ELF-1 (cell line): Measurements from ENCODE around the gene HOXD8.

Source experiments
- DNase-seq: peaks from one replicate; pipeline ENCODE4 v3.0.0-alpha.2; 2016; ENCODE audit warnings: low read depth, low spot score

HOXD8 gene

DNA sequence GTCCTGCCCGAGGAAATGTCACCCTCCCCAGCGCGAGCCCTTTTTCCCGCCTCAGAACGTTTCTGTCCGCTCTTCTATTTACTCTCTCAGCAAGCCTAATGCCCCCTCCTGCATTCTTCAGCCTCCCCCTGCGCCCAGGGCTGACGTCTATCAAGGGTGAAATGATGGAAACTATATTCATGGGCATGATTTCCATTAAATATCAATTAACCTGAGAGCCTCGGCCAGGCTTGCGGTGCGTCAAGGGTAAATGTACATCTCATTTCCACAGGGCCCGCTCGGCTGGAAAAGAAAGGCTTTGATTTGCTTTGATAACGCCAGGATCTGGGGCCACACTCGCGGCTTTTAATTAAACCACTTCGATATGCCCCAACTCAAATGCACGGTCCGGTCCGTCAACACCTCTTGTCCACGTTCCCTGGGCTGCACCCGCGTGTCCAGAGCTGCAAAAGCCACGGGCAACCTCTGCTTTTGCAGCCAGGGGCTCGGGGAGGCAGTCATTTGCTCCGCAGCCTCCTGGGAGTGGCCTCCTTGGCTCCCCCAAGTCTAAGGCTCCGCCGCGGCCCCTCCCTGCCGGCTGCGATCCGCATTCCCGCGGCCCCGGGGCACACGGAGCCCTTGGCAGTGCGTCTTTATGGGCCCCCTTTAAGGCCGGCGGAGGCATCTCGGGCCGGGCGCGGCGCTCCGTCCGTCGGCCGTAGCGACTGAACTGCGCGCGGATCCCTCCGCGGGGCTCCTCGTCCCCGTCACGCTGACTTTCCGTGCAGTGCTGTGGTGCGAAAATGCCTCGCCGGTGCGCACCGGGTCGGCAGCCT, at the start of gene HOXD8:
HOXD8 (plus strand) TSS at position 724 of the 815 bp plus-strand sequence. CDS start 662 bp downstream, outside the sequence.
- peak; percentile 65 for DNase-seq

DNA sequence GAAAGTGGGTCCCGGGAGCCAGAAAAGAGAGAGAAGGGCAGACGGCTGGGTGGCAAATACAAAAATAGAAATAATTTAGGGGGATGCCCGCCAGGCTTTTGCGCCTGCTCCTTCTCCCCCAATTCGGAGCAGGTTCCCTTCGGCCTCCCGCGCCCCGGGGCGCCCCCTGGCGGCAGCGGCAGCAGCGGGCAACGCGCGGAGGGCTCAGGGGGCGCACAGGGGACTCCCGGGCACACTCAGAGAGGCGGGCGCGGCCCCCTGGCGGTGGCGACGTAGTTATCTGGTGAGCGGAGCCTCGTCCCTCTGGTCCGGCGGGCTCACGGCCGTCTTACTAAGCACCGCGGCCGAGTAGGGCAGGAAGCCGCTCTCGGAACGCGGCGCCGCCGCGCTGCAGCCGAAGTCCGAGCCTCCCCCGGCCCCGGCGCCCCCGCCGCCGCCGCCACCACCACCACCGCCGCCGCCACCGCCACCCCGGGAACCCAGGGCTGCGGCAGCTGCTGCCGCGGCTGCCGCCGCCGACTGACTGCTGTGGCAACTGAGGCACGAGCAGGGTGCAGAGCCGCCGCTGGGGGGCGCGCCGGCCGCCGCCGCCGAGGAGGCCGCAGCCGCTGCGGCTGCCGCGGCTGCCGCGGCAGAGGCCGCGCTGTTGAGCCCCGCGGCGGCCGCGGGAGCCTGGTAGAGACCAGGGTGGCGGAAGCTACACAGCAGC, 49.5 kb upstream of the HOXD8 start:
- DNase-seq, result peak; percentile 93

DNA sequence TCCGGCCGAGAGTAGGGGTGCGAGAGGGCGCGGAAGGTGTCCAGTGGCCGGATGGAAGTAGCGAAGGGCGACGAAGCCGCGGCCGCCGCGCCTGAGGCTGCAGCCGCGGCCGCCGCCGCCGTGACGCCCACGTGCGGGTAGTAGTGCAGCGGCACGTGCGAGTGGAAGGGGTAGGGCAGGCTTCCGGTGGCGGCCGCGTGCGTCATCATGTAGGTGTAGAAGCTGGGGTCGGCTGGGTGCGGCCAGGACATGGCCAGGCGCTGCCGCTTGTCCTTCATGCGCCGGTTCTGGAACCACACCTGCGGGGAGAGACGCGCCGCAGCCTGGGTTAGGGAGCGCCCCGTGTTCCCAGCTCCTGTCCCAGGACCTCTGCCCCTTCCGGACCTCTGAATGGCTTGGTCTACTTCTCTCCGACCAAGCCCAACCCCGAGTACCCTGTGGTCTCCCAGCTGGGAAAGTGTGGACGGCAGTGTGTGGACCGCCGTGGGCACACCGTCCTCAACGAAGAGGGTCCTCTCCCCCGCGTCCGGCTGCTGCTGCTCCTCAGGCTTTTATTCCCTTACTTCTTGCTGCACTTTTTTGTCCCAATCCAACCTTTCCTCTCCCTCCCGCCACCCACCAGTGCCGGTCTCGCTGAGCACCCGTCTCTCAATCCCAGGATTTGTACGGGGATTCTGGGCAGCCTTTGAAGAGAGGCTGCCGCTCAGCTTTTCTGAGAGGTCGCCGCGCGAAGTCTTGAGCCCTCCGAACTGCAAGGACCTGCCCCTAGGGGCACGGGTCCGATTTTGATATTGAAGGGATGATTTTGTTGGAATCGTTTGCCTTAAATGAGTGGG, 48.7 kb upstream of the HOXD8 start:
- DNase-seq, result peak; percentile 60

DNA sequence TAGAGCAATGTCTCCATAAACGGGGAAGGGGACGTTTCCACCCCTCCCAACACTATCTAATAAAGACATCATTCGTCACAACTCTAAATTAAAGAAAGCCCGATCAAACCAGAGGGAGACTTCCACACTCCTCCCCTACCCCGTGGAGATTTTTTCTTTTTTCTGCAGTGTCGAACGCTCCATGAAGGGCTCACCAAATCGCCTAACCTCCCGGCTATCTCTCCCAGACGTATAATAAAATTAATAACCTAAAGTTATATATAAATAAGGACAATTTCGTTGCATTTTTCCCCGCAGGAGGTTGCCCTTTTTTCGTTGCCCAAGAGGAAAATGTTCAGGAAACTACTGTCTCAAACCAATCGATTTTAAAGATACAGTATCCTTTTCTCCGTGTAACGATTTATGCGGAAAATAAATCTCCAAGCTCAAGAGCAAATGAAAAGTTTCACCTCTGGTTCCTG, 48.1 kb upstream of the HOXD8 start:
- DNase-seq, result no peak

DNA sequence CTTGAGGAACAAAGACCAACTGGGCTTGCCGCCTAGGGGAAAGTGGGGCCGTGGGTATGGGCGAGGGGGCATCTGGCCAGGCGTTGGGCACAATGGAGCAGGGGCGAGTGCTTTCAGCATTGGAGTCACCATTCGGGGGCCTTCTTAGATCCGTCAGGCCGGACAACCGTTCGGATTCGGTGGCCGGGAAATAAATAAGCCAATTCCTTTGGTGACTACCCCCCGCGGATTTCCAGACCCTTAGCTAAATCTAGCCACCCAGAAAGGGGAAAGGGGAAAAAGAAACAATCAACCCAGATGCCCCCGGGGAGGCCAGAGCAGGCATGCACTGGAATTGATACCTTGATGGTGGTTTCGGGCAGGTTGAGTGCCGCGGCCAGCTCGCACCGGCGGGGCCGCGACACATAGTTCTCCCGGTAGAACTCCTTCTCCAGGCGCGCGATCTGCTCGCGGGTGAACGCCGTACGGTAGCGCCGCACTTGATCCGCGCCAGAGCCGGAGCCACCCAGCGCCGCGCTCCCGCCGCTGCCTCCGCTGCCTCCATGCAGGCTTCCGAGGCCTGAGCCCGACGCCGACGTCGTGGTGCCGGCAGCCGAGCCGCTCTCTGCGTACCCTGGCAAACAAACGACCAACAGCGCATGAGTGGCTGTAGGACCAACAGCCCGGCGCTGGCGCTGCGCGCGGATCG, 47.5 kb upstream of the HOXD8 start:
- DNase-seq, result peak; percentile 78

DNA sequence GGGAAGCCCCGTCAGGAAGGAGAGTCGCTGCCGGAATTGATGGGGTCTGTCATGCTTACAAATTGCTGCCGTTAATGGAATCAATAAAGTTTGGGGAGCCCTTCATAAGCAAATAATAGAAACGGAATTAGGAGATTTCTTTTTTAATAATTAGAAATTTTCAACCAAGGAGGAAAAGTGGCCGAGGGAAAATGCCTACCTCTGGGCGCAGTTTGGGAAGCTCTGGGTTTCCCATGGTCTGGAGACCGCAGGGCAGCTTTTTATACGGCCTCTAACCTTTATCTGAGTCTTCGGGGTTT, 47.0 kb upstream of the HOXD8 start:
- DNase-seq, result no peak

DNA sequence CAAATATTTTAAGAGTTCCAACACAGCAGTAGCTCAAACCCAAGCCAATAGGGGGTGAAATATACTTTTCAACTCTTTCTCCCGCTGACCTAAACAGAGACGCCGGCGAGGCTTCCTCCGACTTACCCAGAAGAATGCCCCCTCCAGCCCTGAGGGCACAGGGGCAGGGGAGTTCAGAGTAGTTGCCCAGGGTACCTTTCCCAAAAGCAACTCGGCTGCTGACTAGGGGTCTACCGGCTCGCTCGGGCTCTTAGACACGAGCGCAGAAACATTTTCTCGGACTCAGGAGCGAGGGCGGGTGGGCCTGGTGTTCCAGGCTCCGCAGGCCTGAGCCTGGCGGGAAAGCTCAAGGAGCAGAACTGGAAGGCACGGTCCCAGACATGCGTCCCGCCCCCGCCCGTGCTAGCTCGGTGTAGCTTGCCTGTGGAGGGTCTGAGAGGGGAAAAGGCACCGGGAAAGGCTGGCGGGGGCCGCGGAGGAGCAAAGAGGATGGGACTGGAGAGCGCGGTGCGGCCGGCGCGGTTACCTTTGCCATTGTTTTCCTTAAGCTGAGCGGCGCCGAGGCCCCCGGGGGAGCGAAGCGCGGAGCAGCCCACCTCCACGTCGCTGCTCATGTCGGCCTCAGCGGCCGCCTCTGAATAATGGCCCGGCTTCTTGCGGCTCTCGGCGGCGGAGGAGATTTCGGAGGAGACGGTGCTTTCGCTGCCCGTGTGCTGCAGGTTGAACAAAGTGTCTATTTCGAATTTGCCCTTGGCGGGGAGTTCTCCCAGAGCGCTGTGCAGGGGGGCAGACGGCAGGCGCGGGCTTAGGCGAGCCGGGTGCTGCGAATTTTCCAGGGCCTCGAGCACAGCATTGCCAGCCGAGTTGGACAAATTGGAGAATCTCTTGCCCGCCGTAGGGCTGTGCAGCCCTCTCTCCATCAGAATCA, 46.4 kb upstream of the HOXD8 start:
- DNase-seq, result peak; percentile 76

DNA sequence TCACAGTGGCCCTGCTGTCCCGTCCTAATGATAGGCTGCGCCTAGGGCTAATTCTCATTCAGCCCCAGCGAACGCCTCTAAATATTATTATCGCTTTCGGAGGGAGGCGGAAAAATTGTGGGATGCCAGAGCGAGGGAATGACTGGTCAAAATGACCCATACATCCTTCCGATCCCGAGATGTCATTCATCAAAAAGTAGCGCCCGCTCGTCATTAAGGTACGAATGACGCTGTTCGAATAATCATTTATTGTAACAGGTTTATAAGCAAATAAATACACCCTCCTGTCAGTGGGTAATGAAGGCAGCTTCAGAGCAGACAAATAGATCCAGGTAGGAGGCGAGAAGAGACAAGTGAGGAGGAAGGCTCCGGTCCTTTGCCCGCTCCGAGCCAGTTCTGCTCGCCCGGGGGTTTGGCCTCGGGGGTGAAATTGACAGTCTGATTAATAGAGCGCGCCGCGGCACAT, 45.7 kb upstream of the HOXD8 start, which contains the start of gene EVX2:
EVX2 (minus strand) TSS at position 167 of the 466 bp plus-strand sequence. CDS start 186 bp downstream, outside the sequence.
- DNase-seq, result peak; percentile 44

DNA sequence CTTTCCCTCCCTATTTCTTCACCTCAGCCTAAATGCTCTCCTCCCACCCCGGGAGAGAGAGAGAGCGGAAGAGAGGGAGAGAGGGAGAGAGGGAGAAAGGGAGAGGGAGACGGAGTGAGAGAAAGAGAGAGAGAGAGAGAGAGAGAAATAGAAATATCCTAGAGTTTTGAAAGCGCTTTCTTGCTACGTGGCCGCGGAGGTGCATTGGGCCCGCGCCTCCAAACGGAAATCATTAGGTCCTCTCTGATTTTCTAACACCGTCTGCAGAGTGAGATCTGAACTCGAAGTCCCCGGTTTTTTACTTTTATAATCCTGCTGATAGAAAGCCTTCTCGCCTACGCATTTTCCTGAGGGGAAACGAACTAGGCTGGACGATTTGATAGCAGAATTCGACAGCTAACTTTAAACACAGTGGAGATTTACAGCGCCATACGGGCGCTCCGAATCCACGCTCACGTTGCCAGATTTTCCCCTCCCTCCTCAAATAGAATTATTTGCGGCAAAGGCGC, 44.8 kb upstream of the HOXD8 start:
- no peak for DNase-seq

DNA sequence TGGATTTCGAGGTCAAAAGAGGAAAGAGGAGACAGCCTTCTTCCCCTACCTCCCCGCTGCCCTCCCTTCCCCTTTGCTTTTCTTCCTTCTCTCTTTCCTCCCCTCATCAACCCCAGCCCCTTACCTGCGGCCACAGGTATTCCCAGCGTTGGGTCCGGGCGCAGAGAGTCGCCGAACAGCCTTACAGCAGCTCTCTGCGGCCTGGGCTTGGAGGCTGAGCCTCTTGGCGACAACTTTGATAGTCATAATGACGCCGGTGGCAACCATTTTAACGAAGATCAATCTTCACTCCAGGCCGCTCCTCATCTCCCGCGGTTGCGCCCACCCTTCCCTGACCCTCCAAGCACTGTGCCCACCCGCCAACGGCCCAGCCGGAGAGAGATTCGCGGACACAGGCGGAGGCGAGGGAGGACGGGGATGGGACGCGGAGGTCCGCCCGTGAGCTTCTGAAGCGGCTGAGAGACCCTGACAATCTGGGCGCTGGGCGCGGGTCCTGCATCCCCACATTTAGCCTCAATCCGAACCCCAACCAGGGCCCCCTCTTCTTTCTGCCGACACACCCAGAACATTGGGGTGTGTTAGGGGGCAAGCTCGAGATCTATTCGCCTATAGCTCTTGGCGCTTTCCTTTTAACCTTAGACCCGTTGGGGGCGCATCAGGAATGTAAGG, 44.3 kb upstream of the HOXD8 start:
- peak; percentile 49 for DNase-seq

DNA sequence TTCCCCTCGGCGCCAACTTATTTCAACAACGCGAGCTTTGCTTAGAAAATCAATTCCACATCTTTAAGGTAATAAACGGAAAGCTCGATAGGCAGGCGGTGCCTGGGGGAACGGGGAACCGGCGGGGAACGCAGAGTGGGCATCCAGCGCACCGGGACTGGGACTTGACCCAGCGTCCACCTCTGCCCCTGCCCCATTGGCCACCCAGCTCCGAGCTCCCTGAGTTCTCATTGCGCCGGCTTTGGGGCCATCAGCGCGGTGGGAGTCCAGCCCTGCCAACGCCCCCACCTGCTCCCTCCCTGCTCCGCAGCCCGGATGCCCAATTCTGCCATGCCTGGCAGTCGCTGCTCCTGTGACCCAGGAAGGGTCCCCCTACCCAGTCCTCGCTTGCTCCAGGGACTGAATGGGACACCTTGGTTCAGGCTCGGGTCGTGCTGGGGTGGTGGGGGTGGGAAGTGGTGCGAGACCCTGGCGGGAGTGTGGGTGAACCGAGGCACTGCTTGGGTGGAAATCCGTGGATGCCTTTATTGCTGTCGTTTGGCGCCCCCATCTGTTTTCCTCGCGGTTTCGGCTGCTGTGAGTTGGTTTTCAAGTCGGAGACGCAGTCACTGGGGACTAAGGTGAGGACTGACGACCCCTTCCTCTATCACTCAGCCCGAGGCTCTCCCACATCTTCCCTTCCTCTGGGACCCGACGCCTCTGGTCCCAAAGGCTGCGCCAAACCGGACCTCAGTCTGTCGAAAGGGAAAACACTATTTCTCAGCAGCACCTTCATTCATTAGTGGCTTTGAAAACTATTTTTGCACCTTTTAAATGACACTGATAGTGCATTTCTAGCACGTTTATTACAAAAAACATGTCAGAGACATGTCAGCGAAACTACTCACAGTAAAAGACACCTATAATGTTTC, 43.4 kb upstream of the HOXD8 start:
- peak; percentile 69 for DNase-seq

DNA sequence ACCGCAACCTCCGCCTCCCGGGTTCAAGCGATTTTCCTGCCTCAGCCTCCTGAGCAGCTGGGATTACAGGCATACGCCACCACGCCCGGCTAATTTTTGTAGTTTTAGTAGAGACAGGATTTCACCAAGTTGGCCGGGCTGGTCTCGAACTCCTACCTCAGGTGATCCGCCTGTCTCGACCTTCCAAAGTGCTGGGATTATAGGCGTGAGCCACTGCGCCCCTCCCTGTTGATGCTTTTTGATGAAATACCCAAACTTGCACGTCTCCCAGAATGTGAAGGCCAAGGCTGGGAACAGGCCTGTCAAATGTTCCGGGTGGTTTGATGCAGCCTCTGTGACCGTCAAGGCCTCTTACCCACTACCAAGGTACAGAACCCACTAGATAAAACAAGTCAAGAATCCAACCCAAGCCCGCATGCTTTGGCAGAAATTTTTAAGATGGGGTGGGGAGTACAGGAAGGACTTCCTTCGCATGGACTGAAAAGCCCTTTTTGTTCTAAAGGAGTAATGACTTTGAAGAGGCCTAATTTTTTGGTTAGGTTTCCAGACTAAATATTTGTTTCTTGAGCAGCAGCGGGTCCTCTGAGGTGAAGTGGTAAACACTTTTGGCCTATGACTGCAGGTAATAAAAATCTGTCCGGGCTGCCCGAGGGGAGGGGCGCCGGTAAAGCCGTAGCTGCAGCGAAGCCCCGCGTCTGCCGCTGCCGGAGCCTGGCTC, 42.0 kb upstream of the HOXD8 start:
- peak; percentile 11 for DNase-seq

DNA sequence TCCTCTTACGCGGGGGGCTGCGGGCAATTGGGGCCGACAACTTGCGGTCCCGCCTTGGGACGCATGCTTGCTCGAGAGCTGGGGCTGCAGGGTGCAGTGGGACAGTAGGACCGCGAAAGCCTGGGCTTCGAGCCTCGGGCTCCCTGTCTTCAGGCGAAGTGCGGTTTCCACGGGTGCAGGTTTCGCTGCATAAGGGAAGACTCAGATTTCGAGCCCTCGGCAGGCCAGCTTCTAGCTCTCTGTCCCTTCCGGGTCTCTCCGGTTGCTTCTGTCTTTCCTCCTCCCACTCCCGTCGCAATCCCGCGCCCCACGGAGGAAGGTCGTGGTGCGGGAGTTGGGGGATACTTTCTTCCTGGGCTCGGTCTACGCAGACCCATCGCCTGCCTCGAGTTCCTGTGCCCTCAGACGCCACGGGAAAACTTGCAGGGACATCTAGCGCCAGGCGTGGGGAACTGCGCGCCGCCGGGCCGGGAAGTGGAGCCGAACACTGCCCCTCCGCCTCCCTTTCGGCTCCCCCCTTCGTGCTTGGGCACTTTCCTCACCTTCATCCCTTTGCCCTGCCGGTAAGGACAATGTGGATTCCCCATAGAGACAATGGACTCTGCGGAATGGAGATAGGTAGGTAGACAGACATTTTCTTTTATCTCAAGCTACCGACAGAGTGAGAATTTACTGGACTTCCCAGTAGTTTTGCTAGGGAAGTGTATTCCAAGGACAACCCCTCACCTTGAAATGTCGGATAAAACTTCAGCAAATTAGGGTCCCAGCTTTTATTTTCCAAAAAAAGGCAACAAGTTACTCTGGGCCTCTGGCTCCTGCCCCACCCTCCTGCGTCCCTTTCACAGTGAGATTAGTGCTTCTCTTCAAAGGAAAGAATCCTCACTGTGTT, 41.2 kb upstream of the HOXD8 start:
- peak; percentile 75 for DNase-seq

DNA sequence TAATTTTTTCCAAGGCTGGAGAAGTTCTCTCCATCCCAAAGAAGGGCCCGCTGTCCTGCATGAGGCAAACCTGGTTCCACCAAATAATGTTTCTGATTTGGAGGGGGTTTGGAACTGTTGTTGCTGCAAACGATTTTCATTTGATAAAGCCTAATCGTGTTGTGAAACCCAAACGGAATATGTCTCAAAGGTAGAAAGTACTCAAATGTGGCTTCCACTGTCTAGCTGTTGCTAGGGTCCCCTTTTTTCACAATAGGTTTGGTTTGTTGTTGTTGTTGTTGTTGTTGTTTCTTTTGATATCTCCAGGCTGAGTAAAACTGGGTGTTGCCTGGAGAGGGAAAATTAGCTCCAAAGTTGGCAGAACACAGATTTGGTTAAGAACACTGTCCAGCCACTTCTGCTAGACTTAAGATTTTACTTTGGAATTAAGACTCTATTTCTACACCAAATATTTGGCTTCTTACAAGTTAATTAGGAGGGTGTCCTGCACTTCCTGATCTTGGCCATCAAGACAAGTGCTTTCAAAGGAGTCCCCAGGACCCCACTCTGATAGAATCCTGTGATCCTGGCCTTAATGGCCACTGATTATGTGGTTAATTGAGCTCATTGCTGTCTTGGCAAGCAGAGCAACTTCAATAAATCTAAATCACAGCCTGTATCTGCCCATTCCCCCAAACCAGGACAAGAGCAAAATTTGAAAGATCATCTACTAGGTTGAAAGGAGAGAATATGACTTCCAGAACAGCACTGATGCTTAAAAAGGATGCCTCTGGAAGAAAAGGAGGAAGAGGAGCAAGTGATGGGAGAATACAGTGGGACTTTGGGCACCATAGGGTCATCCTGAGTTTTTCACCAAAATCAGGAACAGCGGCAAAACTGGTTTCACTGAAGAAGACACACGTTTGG, 40.3 kb upstream of the HOXD8 start:
- DNase-seq, result no peak

DNA sequence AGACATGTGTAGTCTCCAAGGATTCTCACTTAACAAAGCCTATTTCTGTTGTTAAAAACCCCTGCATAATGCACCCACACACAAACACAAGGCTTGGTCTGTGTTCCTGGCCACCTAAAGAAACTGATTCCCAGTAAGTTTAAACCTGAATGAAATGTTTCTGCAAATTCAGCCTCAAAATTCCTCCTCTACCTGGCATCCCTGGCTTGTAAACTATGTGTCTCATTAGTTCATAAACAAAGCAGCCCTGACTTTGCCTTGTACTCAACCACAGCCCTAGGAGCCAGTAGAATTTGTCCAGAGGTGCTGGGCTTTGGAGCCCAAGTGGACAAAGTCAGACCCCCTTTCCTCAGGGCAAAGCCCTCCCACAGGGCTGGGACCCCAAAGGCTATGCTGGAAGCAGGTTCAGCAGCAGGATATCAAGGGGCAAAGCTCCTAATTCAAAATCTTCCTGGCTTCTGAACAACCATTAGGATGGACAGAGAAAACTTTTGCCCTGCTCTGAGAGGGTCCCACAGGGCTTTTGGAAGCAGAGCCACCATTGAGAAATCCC, 39.6 kb upstream of the HOXD8 start:
- no peak for DNase-seq
